B cell (primary cell): ENCODE data around the gene SAT2.

Experiments used
- EZH2 ChIP-seq: IDR thresholded peaks from 2 replicates; pipeline ENCODE4 v1.6.1; 2012; ENCODE audit warnings: borderline replicate concordance, low read depth, mild to moderate bottlenecking, moderate library complexity, low read length; ENCODE audit not compliant: insufficient read depth, poor library complexity, severe bottlenecking
- TF ChIP-seq, protein P1 (sequence below): fragments of 200-600 bp; IDR thresholded peaks from one replicate; pipeline ENCODE4 v1.8.0; 2022; ENCODE audit warnings: antibody characterized with exemption, mild to moderate bottlenecking

DNA sequence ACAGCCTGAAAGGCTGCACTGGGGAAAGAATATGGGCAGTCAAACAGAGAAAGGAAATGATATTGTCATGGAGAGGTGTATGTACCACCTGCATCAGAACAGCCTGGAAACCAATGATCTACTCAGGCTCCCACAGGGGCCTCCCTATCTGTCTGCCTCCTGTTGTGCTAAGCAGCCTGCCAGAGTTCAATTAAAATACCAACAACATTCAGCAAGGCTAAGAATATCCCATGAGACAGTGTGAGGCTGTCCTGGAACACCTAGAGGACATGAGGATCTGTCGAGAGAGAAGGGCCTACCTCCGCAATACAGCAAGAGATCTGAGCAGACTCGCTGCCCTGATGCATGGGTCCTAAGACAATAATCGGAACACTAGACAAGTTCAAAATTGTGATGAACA, 21.3 kb downstream of the SAT2 start:
- TF ChIP-seq, protein P1, sequence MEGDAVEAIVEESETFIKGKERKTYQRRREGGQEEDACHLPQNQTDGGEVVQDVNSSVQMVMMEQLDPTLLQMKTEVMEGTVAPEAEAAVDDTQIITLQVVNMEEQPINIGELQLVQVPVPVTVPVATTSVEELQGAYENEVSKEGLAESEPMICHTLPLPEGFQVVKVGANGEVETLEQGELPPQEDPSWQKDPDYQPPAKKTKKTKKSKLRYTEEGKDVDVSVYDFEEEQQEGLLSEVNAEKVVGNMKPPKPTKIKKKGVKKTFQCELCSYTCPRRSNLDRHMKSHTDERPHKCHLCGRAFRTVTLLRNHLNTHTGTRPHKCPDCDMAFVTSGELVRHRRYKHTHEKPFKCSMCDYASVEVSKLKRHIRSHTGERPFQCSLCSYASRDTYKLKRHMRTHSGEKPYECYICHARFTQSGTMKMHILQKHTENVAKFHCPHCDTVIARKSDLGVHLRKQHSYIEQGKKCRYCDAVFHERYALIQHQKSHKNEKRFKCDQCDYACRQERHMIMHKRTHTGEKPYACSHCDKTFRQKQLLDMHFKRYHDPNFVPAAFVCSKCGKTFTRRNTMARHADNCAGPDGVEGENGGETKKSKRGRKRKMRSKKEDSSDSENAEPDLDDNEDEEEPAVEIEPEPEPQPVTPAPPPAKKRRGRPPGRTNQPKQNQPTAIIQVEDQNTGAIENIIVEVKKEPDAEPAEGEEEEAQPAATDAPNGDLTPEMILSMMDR: no peak
- no peak for TF ChIP-seq EZH2
